Astrocyte (in vitro differentiated cells and primary cell): ENCODE measurements around the gene ARSG. TPM values are rescaled to one million over a fixed set of nuclear protein-coding genes. Genes with fewer than 3 reads are reported as not detected.

Experiments
- DNase-seq: peaks from one replicate; pipeline ENCODE4 v3.0.0-alpha.2; 2010; ENCODE audit warnings: low read depth
- FAIRE-seq: peaks from 2 replicates; lab custom pipeline; 2011; peaks lifted over from hg19 to GRCh38; lab: Jason Lieb, UNC
- H2AFZ ChIP-seq: 2 replicates; pipeline ENCODE4 v1.6.0; 2012; ENCODE audit warnings: low read depth, low read length, inconsistent platforms
- H3K27ac ChIP-seq: 2 replicates; pipeline ENCODE4 v1.5.1; 2011; ENCODE audit warnings: low read depth, low read length, inconsistent platforms
- H3K27me3 ChIP-seq: 2 replicates; pipeline ENCODE4 v1.6.0; 2011; ENCODE audit warnings: low read length, inconsistent platforms; ENCODE audit not compliant: insufficient read depth
- H3K36me3 ChIP-seq: 2 replicates; pipeline ENCODE4 v1.5.1; 2011; ENCODE audit warnings: low read length, inconsistent platforms; ENCODE audit not compliant: insufficient read depth
- H3K4me1 ChIP-seq: 2 replicates; pipeline ENCODE4 v1.5.1; 2011; ENCODE audit warnings: low read length, inconsistent platforms; ENCODE audit not compliant: insufficient read depth
- H3K4me2 ChIP-seq: 2 replicates; pipeline ENCODE4 v1.6.0; 2012; ENCODE audit warnings: low read length, inconsistent platforms
- H3K4me3 ChIP-seq: 2 replicates; pipeline ENCODE4 v1.5.1; 2011; ENCODE audit warnings: low read depth, mild to moderate bottlenecking, low read length, inconsistent platforms; ENCODE audit not compliant: insufficient read depth
- H3K79me2 ChIP-seq: 2 replicates; pipeline ENCODE4 v1.6.0; 2012; ENCODE audit warnings: mild to moderate bottlenecking, low read length, inconsistent platforms; ENCODE audit not compliant: insufficient read depth
- H3K9ac ChIP-seq: 2 replicates; pipeline ENCODE4 v1.6.0; 2012; ENCODE audit warnings: mild to moderate bottlenecking, low read length, inconsistent platforms
- H3K9me3 ChIP-seq: 2 replicates; pipeline ENCODE4 v1.5.1; 2012; ENCODE audit warnings: low read depth, mild to moderate bottlenecking, low read length, inconsistent platforms; ENCODE audit not compliant: insufficient read depth
- H4K20me1 ChIP-seq: 2 replicates; pipeline ENCODE4 v1.6.0; 2012; ENCODE audit warnings: low read length, inconsistent platforms; ENCODE audit not compliant: insufficient read depth
- H3K27ac Mint-ChIP-seq: one replicate; pipeline ENCODE4 v1.8.0; 2021; ENCODE audit warnings: mild to moderate bottlenecking, mixed read lengths; ENCODE audit not compliant: unreplicated experiment
- H3K27me3 Mint-ChIP-seq: one replicate; pipeline ENCODE4 v1.8.0; 2021; ENCODE audit warnings: low read depth, mixed read lengths; ENCODE audit not compliant: unreplicated experiment
- H3K36me3 Mint-ChIP-seq: one replicate; pipeline ENCODE4 v1.8.0; 2021; ENCODE audit warnings: low read depth, mixed read lengths; ENCODE audit not compliant: unreplicated experiment
- H3K4me1 Mint-ChIP-seq: one replicate; pipeline ENCODE4 v1.8.0; 2021; ENCODE audit warnings: low read depth, mixed read lengths; ENCODE audit not compliant: unreplicated experiment
- H3K4me3 Mint-ChIP-seq: one replicate; pipeline ENCODE4 v1.8.0; 2021; ENCODE audit warnings: mild to moderate bottlenecking, moderate library complexity, mixed read lengths; ENCODE audit not compliant: unreplicated experiment
- H3K9me3 Mint-ChIP-seq: one replicate; pipeline ENCODE4 v1.8.0; 2021; ENCODE audit warnings: mild to moderate bottlenecking, mixed read lengths; ENCODE audit not compliant: unreplicated experiment
- CTCF ChIP-seq: IDR thresholded peaks from 2 replicates; pipeline ENCODE4 v1.5.1; 2011; ENCODE audit warnings: low read depth, mild to moderate bottlenecking, inconsistent platforms, low read length, moderate library complexity; ENCODE audit not compliant: insufficient read depth
- EZH2 ChIP-seq: IDR thresholded peaks from 2 replicates; pipeline ENCODE4 v1.6.1; 2012; ENCODE audit warnings: mild to moderate bottlenecking, low read length, inconsistent platforms; ENCODE audit not compliant: insufficient read depth
- total RNA-seq: library from RNA; stranded (reverse); gene quantifications from 2 replicates; pipeline ENCODE4 v1.2.1, GENCODE V29; 2021

ARSG gene
- total RNA-seq, 1 donor from 2014 or later, result 2.6 TPM

GRCh38 chr17:68321556-68321954, 30.3 kb downstream of the ARSG start:
- no peaks in the 10 kb centered on the region for H3K36me3 ChIP-seq
- Mint-ChIP-seq H3K27ac (no peak overlapping the region), H3K4me1 (peaks cover 8% of the 10 kb centered on the region), H3K36me3 (no peaks in the 10 kb centered on the region), H3K9me3 (peaks cover 2% of the 10 kb centered on the region), H3K27me3 (peaks cover 3% of the 10 kb centered on the region), H3K4me3 (no peak overlapping the region)
- no peaks in the 10 kb centered on the region for H3K79me2 ChIP-seq
- no peaks in the 10 kb centered on the region for H3K9me3 ChIP-seq
- H3K4me1 ChIP-seq, result peaks cover 10% of the 10 kb centered on the region
- no peaks in the 10 kb centered on the region for H4K20me1 ChIP-seq
- no peaks in the 10 kb centered on the region for H3K27me3 ChIP-seq
- H3K27ac ChIP-seq, result no peak overlapping the region
- H3K4me3 ChIP-seq, result no peak overlapping the region
- no peak overlapping the region for H3K9ac ChIP-seq
- no peak overlapping the region for H2AFZ ChIP-seq
- DNase-seq, result no peak
- FAIRE-seq, result no peak
- no peak for TF ChIP-seq CTCF
- no peak for TF ChIP-seq EZH2
- H3K4me2 ChIP-seq, result no peak overlapping the region

DNA sequence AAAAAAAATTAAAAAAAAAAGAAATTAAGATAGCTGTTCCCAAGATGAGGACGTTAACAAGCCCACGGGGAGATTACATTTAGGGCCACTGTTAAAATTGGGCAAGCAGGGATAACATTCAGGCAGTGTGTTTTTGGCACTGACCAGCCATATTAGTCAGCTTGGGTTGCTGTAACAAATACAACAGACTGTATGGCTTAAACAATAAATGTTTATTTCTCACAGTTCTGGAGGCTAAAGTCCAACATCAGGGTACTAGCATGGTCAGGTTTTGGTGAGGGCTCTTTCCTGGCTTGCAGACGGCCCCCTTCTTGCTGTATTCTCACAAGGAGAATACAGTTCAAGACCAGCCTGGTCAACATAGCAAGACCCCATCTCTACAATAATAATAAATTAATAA, 31.3 kb downstream of the ARSG start:
- no peaks in the 10 kb centered on the region for H3K36me3 ChIP-seq
- no peaks in the 10 kb centered on the region for H3K9me3 ChIP-seq
- H3K27ac ChIP-seq, result no peak overlapping the region
- Mint-ChIP-seq H3K4me1 (peaks cover 8% of the 10 kb centered on the region), H3K27ac (no peak overlapping the region), H3K9me3 (peaks cover 2% of the 10 kb centered on the region), H3K27me3 (peaks cover 3% of the 10 kb centered on the region), H3K36me3 (no peaks in the 10 kb centered on the region), H3K4me3 (no peak overlapping the region)
- no peak for FAIRE-seq
- TF ChIP-seq CTCF (no peak), EZH2 (no peak)
- H3K4me1 ChIP-seq, result peaks cover 10% of the 10 kb centered on the region
- no peaks in the 10 kb centered on the region for H3K79me2 ChIP-seq
- no peaks in the 10 kb centered on the region for H4K20me1 ChIP-seq
- H3K4me2 ChIP-seq, result no peak overlapping the region
- H3K27me3 ChIP-seq, result no peaks in the 10 kb centered on the region
- no peak overlapping the region for H3K4me3 ChIP-seq
- H2AFZ ChIP-seq, result no peak overlapping the region
- H3K9ac ChIP-seq, result no peak overlapping the region
- no peak for DNase-seq

DNA sequence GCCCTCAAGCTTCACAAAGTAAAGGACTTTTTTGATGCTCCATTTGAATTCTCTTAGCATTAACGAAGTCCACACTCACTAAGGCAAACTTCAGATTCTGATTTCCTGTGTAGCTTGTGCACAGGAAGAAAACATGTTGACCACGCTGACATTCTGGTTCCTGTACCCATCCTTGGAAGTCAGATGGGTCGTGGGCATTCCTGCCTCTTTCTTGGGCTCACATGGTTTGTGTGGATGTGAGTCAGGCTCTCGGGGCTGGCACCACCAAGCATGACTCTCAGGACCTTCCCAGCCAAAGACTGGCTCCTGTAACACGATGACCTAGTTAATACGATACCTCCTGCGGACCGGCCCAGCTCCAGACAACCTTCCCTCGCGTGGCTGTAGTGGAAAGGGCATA, 32.8 kb downstream of the ARSG start:
- TF ChIP-seq EZH2 (no peak), CTCF (no peak)
- H3K27ac Mint-ChIP-seq, result no peak overlapping the region
- FAIRE-seq (no peak), DNase-seq (no peak)
- H3K9ac ChIP-seq, result no peak overlapping the region
- peaks cover 14% of the 10 kb centered on the region for H3K27me3 Mint-ChIP-seq
- H3K9me3 ChIP-seq, result no peaks in the 10 kb centered on the region
- H3K36me3 ChIP-seq, result no peaks in the 10 kb centered on the region
- H3K4me3 Mint-ChIP-seq, result no peak overlapping the region
- H3K4me1 Mint-ChIP-seq, result no peaks in the 10 kb centered on the region
- H4K20me1 ChIP-seq, result no peaks in the 10 kb centered on the region
- H2AFZ ChIP-seq, result no peak overlapping the region
- no peaks in the 10 kb centered on the region for H3K4me1 ChIP-seq
- no peaks in the 10 kb centered on the region for H3K36me3 Mint-ChIP-seq
- no peaks in the 10 kb centered on the region for H3K79me2 ChIP-seq
- no peaks in the 10 kb centered on the region for H3K27me3 ChIP-seq
- peaks cover 11% of the 10 kb centered on the region for H3K9me3 Mint-ChIP-seq
- no peak overlapping the region for H3K4me2 ChIP-seq
- no peak overlapping the region for H3K4me3 ChIP-seq
- no peak overlapping the region for H3K27ac ChIP-seq
